ENCODE data around the gene NPAS1. TPM values are rescaled to one million over a fixed set of nuclear protein-coding genes. Genes with fewer than 3 reads are reported as not detected.

The NPAS1 gene
- total and polyA plus RNA-seq, 2 of the 13 experiments (the other 11 are each of a cell fraction or from before 2014, with no cell fraction given): 0.35 to 2.9 TPM

DNA sequence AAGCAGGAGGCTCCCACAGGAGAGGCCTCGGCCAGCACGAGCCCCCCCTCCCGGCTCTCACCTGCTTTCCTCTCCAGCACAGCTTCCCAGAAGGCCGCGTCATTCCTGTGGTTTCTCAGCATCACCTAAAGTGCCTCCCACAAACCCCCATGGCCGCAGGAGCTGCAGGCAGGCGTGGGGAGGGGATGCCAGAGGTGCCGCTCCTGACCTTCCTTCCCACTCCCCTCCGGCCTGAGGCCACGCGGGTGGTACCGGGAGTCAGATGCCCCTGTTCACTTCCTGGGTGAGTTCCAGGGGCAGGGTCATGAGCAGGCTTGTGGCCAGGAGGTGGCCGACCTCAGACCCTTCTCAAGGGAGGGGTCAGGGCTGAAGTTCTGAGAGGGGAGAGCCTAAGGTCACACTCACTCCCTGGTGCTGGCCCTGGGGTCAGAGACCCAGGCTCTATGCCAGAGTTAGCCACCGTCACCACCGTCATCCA is 14.4 kb upstream of the NPAS1 start (continued):
- TF ChIP-seq, protein P1, sequence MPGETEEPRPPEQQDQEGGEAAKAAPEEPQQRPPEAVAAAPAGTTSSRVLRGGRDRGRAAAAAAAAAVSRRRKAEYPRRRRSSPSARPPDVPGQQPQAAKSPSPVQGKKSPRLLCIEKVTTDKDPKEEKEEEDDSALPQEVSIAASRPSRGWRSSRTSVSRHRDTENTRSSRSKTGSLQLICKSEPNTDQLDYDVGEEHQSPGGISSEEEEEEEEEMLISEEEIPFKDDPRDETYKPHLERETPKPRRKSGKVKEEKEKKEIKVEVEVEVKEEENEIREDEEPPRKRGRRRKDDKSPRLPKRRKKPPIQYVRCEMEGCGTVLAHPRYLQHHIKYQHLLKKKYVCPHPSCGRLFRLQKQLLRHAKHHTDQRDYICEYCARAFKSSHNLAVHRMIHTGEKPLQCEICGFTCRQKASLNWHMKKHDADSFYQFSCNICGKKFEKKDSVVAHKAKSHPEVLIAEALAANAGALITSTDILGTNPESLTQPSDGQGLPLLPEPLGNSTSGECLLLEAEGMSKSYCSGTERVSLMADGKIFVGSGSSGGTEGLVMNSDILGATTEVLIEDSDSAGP (CRISPR knock-in tag; IDR thresholded peaks at IDR 0.05; ENCODE audit: borderline replicate concordance): peak; percentile 59; the same call in 1 of the 2 replicates
- peak; percentile 86; the same call in 1 of the 2 replicates for TF ChIP-seq PAF1 (CRISPR knock-in tag; IDR thresholded peaks at IDR 0.05)
- TF ChIP-seq ZC3H13 (CRISPR knock-in tag; IDR thresholded peaks at IDR 0.05): peak; percentile 95
- TF ChIP-seq ZNF326 (CRISPR knock-in tag; IDR thresholded peaks at IDR 0.05; ENCODE audit: borderline replicate concordance): 0 out of 2 replicates have a peak, but pooled peaks have one; percentile 41
- no peak; the same call in 1 of the 2 replicates for TF ChIP-seq ATF7-NPFF (CRISPR knock-in tag; IDR thresholded peaks at IDR 0.05; ENCODE audit: low read depth)
- no peak for TF ChIP-seq PHB2 (IDR thresholded peaks at IDR 0.05; ENCODE audit: partially characterized antibody)
- TF ChIP-seq, protein P2, sequence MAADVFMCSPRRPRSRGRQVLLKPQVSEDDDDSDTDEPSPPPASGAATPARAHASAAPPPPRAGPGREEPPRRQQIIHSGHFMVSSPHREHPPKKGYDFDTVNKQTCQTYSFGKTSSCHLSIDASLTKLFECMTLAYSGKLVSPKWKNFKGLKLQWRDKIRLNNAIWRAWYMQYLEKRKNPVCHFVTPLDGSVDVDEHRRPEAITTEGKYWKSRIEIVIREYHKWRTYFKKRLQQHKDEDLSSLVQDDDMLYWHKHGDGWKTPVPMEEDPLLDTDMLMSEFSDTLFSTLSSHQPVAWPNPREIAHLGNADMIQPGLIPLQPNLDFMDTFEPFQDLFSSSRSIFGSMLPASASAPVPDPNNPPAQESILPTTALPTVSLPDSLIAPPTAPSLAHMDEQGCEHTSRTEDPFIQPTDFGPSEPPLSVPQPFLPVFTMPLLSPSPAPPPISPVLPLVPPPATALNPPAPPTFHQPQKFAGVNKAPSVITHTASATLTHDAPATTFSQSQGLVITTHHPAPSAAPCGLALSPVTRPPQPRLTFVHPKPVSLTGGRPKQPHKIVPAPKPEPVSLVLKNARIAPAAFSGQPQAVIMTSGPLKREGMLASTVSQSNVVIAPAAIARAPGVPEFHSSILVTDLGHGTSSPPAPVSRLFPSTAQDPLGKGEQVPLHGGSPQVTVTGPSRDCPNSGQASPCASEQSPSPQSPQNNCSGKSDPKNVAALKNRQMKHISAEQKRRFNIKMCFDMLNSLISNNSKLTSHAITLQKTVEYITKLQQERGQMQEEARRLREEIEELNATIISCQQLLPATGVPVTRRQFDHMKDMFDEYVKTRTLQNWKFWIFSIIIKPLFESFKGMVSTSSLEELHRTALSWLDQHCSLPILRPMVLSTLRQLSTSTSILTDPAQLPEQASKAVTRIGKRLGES (CRISPR knock-in tag; IDR thresholded peaks at IDR 0.05; ENCODE audit: borderline replicate concordance): no peak
- TF ChIP-seq, protein P3, sequence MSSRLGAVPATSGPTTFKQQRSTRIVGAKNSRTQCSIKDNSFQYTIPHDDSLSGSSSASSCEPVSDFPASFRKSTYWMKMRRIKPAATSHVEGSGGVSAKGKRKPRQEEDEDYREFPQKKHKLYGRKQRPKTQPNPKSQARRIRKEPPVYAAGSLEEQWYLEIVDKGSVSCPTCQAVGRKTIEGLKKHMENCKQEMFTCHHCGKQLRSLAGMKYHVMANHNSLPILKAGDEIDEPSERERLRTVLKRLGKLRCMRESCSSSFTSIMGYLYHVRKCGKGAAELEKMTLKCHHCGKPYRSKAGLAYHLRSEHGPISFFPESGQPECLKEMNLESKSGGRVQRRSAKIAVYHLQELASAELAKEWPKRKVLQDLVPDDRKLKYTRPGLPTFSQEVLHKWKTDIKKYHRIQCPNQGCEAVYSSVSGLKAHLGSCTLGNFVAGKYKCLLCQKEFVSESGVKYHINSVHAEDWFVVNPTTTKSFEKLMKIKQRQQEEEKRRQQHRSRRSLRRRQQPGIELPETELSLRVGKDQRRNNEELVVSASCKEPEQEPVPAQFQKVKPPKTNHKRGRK (CRISPR knock-in tag; IDR thresholded peaks at IDR 0.05): no peak
- TF ChIP-seq ZNF891 (CRISPR knock-in tag; IDR thresholded peaks at IDR 0.05): 0 out of 2 replicates have a peak, but pooled peaks have one; percentile 27
- TF ChIP-seq HOXA3 (CRISPR knock-in tag; IDR thresholded peaks at IDR 0.05): no peak
- TF ChIP-seq, protein P4, sequence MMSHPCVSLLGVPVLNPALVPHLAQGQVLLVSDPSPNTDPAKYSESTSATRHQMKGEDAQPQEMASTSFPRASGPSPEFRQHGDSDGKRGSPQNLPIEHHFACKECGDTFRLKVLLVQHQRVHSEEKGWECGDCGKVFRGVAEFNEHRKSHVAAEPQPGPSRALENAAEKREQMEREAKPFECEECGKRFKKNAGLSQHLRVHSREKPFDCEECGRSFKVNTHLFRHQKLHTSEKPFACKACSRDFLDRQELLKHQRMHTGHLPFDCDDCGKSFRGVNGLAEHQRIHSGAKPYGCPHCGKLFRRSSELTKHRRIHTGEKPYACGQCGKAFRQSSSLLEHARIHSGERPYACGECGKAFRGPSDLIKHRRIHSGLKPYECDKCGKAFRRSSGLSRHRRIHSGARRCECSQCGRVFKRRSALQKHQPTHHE (CRISPR knock-in tag; IDR thresholded peaks at IDR 0.05; ENCODE audit: borderline replicate concordance): 0 out of 2 replicates have a peak, but pooled peaks have one; percentile 37
- no peak for TF ChIP-seq ZMYM2 (CRISPR knock-in tag; IDR thresholded peaks at IDR 0.05)
- no peak for TF ChIP-seq CCDC6 (CRISPR knock-in tag; IDR thresholded peaks at IDR 0.05)
- no peak for TF ChIP-seq ETV6 (CRISPR knock-in tag; conservative IDR thresholded peaks at IDR 0.05)
- no peak for TF ChIP-seq NFE2 (CRISPR knock-in tag; IDR thresholded peaks at IDR 0.05)
- TF ChIP-seq ZNF468 (CRISPR knock-in tag; IDR thresholded peaks at IDR 0.05): no peak
- TF ChIP-seq CAMTA2 (CRISPR knock-in tag; IDR thresholded peaks at IDR 0.05; ENCODE audit: borderline replicate concordance): peak; percentile 23; the same call in 1 of the 2 replicates
- peak; percentile 95; the same call in 1 of the 2 replicates for TF ChIP-seq AKAP8 (CRISPR knock-in tag; IDR thresholded peaks at IDR 0.05)
- TF ChIP-seq ZNF605 (CRISPR knock-in tag; IDR thresholded peaks at IDR 0.05): peak; percentile 42; the same call in 1 of the 2 replicates
- TF ChIP-seq TBP (CRISPR knock-in tag; IDR thresholded peaks at IDR 0.05): no peak
- 0 out of 2 replicates have a peak, but pooled peaks have one; percentile 7 for TF ChIP-seq SALL1 (CRISPR knock-in tag; IDR thresholded peaks at IDR 0.05)
- TF ChIP-seq KDM5B (CRISPR knock-in tag; IDR thresholded peaks at IDR 0.05; ENCODE audit: borderline replicate concordance): peak; percentile 50; the same call in 1 of the 2 replicates
- TF ChIP-seq GABPA (IDR thresholded peaks at IDR 0.05; ENCODE audit: low read depth, low read length): no peak
- TF ChIP-seq GABPA (CRISPR knock-in tag; IDR thresholded peaks at IDR 0.05; ENCODE audit: low read depth): 0 out of 2 replicates have a peak, but pooled peaks have one; percentile 37
- no peak for TF ChIP-seq SP4 (CRISPR knock-in tag; IDR thresholded peaks at IDR 0.05)
